H1 (cell line): ENCODE data around the gene STPG1. TPM values are rescaled to one million over a fixed set of nuclear protein-coding genes. Genes with fewer than 3 reads are reported as not detected.

ENCODE experiments used
- CBX5 ChIP-seq: fragments of 300-800, 300-1000 bp; sonication (generic); IDR thresholded peaks from 2 replicates; pipeline ENCODE4 v1.7.1; 2016; ENCODE audit warnings: antibody characterized with exemption, low read length, low read depth
- RBBP5 ChIP-seq: IDR thresholded peaks from 2 replicates; pipeline ENCODE4 v1.7.1; 2012; ENCODE audit warnings: low read depth, mild to moderate bottlenecking, inconsistent platforms, low read length, moderate library complexity, borderline replicate concordance
- RXRA ChIP-seq: IDR thresholded peaks from 2 replicates; pipeline ENCODE4 v1.6.1; 2011; ENCODE audit warnings: low read depth, mild to moderate bottlenecking, low read length, moderate library complexity; ENCODE audit not compliant: insufficient read depth
- SAP30 ChIP-seq: fragments of 300-600 bp; sonication (generic); IDR thresholded peaks from 2 replicates; pipeline ENCODE4 v1.7.1; 2012; ENCODE audit warnings: low read length, moderate library complexity, mild to moderate bottlenecking, inconsistent platforms; ENCODE audit not compliant: insufficient read depth, insufficient replicate concordance
- SIRT6 ChIP-seq: IDR thresholded peaks from one replicate; pipeline ENCODE4 v1.7.1; 2012; ENCODE audit warnings: low read length, inconsistent platforms
- SRF ChIP-seq: IDR thresholded peaks from 2 replicates; pipeline ENCODE4 v1.6.1; 2011; ENCODE audit warnings: mild to moderate bottlenecking, low read depth, low read length, moderate library complexity
- TBP ChIP-seq: IDR thresholded peaks from 2 replicates; pipeline ENCODE4 v1.6.1; 2011; ENCODE audit warnings: low read depth, low read length, improper control_type of control experiment
- YY1 ChIP-seq: IDR thresholded peaks from 2 replicates; pipeline ENCODE4 v1.6.1; 2011; ENCODE audit warnings: low read depth, mild to moderate bottlenecking, low read length
- polyA plus RNA-seq, 7 experiments: library from polyadenylated mRNA; depleted of rRNA in 3 of 7; stranded (reverse) in 5 of 7; unstranded in 2 of 7; fragments of >200 nt in 5 of 7; fragments of 200-250 nt in 2 of 7; gene quantifications; 1 replicate in 5 of 7; 2 replicates in 1 of 7; 4 replicates in 1 of 7; pipeline versions ENCODE4 v1.2.1 to v1.2.3, GENCODE V29; 2011 to 2013; ENCODE audit warnings: missing spikeins in 2 of 7, mixed read lengths in 2 of 7
- total RNA-seq: library from RNA; stranded (reverse); fragmentation: NEBNext Ultra II Directional; extraction: Animal tissue kit (Norgen Biotek cat#: 25700); gene quantifications from 2 replicates; pipeline ENCODE4 v1.2.1, GENCODE V29; 2021
- TF ChIP-seq, protein P1 (sequence below): IDR thresholded peaks from 2 replicates; pipeline ENCODE4 v1.6.1; 2012; ENCODE audit warnings: inconsistent platforms
- TF ChIP-seq, protein P2 (sequence below): fragments of 300-600 bp; sonication (generic); IDR thresholded peaks from 2 replicates; pipeline ENCODE4 v1.7.1; 2012; ENCODE audit warnings: low read length, moderate library complexity, mild to moderate bottlenecking, inconsistent platforms; ENCODE audit not compliant: insufficient replicate concordance

Gene STPG1
- total and polyA plus RNA-seq, 2 of the 8 experiments (the other 6 are each of a cell fraction or from before 2014, with no cell fraction given) = 10.3 to 11.2 TPM

DNA sequence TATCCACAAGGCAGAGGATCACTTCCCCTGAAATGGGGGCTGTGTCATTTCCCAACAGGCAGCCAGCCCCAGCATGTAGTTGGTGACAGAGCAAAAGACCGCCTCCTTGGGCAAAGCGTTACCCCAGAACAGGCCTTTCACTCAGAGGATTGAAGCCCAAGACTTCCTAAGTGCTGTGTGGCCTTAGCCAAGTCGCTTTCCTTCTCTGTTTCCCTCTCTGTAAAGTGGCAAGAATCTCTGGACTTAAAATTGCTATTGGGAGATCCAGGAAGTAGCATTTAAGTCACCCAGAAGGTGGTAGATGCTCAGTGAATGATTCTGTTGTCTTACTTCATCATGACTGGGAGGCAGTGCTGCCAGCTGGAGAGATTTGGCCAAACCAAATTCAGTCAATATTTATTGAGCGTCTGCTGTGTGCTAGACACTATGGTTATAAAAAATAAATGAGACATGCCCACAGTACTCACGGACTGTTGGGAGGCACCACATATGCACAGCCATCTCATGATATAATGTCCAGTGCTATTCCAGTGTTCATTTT, 37.3 kb upstream of the STPG1 start (continued):
- TF ChIP-seq CBX5 (no peak), TBP (no peak), RBBP5 (no peak), SIRT6 (no peak), RXRA (no peak), SRF (no peak), YY1 (no peak), SAP30 (no peak)
- TF ChIP-seq, protein P1, sequence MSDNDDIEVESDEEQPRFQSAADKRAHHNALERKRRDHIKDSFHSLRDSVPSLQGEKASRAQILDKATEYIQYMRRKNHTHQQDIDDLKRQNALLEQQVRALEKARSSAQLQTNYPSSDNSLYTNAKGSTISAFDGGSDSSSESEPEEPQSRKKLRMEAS = no peak
- TF ChIP-seq, protein P2, sequence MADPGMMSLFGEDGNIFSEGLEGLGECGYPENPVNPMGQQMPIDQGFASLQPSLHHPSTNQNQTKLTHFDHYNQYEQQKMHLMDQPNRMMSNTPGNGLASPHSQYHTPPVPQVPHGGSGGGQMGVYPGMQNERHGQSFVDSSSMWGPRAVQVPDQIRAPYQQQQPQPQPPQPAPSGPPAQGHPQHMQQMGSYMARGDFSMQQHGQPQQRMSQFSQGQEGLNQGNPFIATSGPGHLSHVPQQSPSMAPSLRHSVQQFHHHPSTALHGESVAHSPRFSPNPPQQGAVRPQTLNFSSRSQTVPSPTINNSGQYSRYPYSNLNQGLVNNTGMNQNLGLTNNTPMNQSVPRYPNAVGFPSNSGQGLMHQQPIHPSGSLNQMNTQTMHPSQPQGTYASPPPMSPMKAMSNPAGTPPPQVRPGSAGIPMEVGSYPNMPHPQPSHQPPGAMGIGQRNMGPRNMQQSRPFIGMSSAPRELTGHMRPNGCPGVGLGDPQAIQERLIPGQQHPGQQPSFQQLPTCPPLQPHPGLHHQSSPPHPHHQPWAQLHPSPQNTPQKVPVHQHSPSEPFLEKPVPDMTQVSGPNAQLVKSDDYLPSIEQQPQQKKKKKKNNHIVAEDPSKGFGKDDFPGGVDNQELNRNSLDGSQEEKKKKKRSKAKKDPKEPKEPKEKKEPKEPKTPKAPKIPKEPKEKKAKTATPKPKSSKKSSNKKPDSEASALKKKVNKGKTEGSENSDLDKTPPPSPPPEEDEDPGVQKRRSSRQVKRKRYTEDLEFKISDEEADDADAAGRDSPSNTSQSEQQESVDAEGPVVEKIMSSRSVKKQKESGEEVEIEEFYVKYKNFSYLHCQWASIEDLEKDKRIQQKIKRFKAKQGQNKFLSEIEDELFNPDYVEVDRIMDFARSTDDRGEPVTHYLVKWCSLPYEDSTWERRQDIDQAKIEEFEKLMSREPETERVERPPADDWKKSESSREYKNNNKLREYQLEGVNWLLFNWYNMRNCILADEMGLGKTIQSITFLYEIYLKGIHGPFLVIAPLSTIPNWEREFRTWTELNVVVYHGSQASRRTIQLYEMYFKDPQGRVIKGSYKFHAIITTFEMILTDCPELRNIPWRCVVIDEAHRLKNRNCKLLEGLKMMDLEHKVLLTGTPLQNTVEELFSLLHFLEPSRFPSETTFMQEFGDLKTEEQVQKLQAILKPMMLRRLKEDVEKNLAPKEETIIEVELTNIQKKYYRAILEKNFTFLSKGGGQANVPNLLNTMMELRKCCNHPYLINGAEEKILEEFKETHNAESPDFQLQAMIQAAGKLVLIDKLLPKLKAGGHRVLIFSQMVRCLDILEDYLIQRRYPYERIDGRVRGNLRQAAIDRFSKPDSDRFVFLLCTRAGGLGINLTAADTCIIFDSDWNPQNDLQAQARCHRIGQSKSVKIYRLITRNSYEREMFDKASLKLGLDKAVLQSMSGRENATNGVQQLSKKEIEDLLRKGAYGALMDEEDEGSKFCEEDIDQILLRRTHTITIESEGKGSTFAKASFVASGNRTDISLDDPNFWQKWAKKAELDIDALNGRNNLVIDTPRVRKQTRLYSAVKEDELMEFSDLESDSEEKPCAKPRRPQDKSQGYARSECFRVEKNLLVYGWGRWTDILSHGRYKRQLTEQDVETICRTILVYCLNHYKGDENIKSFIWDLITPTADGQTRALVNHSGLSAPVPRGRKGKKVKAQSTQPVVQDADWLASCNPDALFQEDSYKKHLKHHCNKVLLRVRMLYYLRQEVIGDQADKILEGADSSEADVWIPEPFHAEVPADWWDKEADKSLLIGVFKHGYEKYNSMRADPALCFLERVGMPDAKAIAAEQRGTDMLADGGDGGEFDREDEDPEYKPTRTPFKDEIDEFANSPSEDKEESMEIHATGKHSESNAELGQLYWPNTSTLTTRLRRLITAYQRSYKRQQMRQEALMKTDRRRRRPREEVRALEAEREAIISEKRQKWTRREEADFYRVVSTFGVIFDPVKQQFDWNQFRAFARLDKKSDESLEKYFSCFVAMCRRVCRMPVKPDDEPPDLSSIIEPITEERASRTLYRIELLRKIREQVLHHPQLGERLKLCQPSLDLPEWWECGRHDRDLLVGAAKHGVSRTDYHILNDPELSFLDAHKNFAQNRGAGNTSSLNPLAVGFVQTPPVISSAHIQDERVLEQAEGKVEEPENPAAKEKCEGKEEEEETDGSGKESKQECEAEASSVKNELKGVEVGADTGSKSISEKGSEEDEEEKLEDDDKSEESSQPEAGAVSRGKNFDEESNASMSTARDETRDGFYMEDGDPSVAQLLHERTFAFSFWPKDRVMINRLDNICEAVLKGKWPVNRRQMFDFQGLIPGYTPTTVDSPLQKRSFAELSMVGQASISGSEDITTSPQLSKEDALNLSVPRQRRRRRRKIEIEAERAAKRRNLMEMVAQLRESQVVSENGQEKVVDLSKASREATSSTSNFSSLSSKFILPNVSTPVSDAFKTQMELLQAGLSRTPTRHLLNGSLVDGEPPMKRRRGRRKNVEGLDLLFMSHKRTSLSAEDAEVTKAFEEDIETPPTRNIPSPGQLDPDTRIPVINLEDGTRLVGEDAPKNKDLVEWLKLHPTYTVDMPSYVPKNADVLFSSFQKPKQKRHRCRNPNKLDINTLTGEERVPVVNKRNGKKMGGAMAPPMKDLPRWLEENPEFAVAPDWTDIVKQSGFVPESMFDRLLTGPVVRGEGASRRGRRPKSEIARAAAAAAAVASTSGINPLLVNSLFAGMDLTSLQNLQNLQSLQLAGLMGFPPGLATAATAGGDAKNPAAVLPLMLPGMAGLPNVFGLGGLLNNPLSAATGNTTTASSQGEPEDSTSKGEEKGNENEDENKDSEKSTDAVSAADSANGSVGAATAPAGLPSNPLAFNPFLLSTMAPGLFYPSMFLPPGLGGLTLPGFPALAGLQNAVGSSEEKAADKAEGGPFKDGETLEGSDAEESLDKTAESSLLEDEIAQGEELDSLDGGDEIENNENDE = no peak
